Pons (tissue), 1 donor: ENCODE data around the gene RIPOR3.
"Not testable (repeated sequence)": the region's sequence is repeated elsewhere in the genome, so short reads cannot be mapped to it uniquely, and the experiment has no call there.

Experiments
- DNase-seq: peaks from one replicate; pipeline ENCODE4 v3.0.0-alpha.2; 2016; ENCODE audit warnings: low spot score

Gene RIPOR3

GRCh38 chr20:50552979-50553378 lies 138.4 kb downstream of the RIPOR3 start:
- no peak for DNase-seq

GRCh38 chr20:50551288-50551687 lies 140.1 kb downstream of the RIPOR3 start:
- DNase-seq = no peak

GRCh38 chr20:50550531-50550930 lies 140.8 kb downstream of the RIPOR3 start:
- DNase-seq = no peak

- DNase-seq = no peak
Measured at GRCh38 chr20:50548396-50548795, 142.9 kb downstream of the RIPOR3 start.

GRCh38 chr20:50547964-50548363 lies 143.4 kb downstream of the RIPOR3 start:
- no peak for DNase-seq

GRCh38 chr20:50546729-50547314 lies 144.5 kb downstream of the RIPOR3 start:
- DNase-seq = peak; percentile 38

- DNase-seq = no peak
Measured at GRCh38 chr20:50545126-50545525, 146.2 kb downstream of the RIPOR3 start.

GRCh38 chr20:50543326-50543725 lies 148.0 kb downstream of the RIPOR3 start:
- DNase-seq = no peak

GRCh38 chr20:50541606-50542041 lies 149.7 kb downstream of the RIPOR3 start:
- no peak for DNase-seq

- DNase-seq = no peak
Measured at GRCh38 chr20:50540620-50541605, 150.4 kb downstream of the RIPOR3 start.

- not testable (repeated sequence) for DNase-seq
Measured at GRCh38 chr20:50539798-50540197, 151.5 kb downstream of the RIPOR3 start.

- DNase-seq = no peak
Measured at GRCh38 chr20:50538276-50538675, 153.1 kb downstream of the RIPOR3 start.

GRCh38 chr20:50537546-50538201 lies 153.7 kb downstream of the RIPOR3 start:
- DNase-seq = no peak

- no peak for DNase-seq
Measured at GRCh38 chr20:50536333-50536732, 155.0 kb downstream of the RIPOR3 start.
